NCI-H146 treated with DMSO at 0.1 percent for 48 hours (cell line): Measurements from ENCODE around the gene C15orf61.
A peak's percentile ranks its signal among the peaks of the same experiment; 100 is the strongest.

ENCODE experiments used
- DNase-seq: peaks from one replicate; lab custom pipeline; 2025; ENCODE audit not compliant: unreplicated experiment; lab: John Stamatoyannopoulos, UW

C15orf61 gene

DNA sequence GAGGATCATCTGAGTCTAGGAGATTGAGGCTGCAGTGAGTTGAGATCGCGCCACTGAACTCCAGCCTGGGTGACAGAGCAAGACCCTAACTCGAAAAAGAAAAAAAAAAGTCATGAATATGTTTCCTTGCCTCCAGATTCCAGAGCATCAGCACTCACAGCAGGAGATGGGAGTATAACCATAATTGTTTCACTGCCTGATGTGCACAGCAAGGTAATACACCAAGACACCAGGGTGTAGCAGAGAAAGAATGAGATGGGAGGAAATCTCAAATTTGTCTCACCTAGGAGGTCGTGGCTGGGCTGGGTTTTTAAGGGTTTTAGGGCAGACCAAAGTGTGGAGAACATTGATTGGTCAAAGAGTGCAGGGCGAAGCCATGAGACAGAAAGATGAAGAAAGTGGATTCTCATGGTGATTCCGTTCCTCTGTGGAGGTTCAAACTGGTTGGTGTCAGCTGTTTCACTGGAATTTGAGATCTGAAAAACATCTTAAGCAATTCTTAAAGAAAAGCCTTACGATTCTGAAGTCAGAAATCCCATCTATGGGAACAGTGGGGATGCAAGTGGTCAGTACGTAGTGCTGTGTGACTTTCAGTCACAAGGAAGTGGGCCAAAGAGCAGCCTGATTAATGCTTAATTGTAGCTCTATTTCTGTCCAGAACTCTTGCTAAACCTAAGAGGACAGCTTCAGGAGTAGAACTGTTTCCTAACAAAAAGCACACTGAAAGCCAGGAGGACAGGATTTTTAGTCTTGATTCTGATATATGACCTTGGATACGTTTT is 7.8 kb upstream of the C15orf61 start:
- DNase-seq = no peak

DNA sequence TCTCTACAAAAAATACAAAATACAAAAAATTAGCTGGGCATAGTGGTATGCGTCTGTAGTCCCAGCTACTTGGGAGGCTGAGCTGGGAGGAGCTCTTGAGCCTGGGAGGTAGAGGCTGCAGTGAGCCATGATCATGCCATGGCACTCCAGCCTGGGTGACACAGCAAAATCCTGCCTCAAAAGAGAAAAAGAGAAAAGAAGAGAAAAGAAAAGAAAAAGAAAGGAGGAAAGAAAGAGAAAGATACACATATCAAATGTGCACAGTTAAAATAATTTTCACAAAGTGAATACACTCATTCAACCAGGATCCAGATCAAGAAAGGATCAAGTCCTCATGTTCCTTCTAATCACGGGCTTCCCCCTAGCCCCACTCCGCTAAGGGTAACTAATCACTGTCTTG is 5.8 kb upstream of the C15orf61 start:
- no peak for DNase-seq

DNA sequence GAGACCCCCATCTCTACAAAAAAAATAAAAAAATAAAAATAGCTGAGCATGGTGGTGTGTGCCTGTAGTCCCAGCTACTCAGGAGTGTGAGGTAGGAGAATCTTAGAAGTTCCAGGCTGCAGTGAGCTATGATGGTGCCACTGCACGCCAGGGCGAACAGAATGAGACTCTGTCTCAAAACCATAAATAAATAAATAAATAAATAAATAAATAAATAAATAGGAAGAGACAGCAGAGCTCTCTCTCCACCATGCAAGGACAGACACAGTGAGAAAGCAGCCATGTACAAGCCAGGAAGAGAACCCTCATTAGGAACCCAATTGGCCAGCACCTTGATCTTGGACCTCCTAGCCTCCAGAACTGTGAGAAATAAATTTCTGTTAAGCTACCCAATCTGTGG is 5.4 kb upstream of the C15orf61 start:
- DNase-seq = no peak

DNA sequence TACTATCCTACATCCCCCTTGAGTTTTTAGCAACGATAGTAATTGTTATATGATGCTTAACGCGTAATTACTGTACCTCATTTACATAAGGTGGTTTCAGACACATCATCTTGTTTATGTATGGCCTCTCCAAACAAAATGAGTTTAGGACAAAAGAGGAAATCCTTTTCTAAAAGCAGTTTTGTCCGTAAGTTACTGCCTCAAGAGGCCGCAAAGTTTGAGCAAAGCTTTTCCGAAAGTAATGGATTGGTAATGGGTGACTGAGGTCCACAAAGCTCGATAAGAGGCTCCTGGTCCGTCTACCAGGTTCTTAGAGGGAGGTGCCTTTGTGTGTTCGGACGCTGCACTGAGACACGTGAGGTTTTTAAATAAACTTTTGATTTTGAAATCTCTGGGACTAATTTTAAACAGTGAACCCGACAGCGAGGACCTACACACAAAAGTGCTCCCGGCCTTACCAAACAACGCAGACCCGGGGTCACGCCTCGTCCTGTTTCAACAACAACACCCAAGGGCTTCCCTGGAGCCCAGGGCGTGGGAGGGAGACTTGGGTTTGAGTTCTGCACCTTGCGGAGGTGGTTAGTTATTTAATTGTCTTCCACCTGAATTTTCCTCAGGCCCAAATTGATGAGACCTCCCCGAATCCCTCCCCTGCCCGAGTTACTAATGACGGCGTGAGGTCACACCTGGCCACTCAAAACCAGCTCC is 456 bp upstream of the C15orf61 start:
- no peak for DNase-seq

DNA sequence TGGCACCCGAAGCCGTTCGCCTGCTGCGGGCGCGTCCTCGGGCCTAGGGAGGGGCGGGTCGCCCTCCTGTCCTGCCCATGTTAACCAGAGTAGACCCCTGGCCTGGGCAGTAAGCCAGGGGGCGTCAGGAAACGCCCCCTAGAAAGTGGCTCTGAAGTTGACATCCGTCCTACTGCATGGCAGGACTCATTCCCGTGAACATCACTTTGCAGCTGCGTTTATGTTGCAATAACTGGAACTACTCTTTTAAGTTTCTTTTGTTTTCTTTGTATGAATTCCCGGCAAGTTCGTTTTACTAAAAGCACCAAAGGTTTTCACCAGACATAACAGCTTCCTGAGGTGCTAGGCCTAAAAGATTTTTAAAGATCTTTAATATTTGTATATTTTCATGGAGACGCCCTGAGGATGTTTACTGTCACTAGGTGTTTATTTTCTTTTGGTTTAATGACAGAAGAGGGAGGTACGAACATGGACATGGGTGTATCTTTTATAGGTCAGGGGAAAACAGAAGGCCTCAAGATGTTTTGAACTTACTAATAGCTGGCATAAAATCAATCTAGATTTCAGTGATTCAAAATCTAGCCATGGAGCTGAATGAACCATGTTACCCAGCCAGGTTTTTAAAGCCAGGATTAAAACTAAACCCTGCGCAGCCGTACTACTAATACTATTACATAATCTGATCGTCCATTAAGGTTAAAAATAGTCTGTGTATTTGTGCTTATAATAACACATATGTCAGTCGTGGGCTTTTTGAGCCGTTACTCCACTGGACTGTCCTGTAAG is 1.0 kb downstream of the C15orf61 start:
- no peak for DNase-seq

DNA sequence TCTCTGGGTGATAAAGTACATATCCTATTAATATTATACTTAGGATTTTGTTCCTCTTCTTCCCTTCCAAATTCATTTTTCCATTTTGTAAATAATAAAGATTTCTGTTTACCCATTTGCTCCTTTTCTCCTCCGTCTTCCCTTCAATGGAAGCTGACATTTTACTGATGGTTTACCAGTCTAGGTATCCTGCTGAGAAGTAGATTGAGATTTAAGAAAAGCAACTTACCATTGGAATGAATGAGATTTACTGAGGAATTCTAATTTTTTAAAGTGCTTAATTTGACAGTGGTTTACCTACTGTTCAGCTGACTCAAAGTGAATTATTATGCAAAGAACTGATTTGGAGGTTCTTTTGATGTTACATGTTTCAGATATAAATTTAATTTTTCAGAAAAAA is 2.4 kb downstream of the C15orf61 start:
- DNase-seq = no peak

DNA sequence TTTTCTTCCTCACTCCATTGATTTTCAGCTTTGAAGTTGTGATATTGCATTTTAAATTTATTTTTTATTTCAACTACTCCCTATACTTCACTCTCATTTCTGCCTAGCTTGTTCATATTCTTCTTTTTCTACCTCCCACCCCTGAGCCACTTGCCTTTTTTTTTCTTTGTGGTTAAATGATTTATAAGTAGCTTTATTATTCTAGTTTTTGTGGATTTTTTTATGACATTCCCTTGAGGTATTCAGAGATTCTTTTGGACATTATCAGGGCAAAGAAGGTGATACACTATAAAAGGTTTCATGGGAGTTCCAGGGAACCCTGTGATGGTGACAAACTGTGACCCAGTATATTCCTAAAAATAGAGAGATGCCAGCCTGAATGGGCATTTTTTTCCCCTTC is 3.3 kb downstream of the C15orf61 start:
- no peak for DNase-seq

DNA sequence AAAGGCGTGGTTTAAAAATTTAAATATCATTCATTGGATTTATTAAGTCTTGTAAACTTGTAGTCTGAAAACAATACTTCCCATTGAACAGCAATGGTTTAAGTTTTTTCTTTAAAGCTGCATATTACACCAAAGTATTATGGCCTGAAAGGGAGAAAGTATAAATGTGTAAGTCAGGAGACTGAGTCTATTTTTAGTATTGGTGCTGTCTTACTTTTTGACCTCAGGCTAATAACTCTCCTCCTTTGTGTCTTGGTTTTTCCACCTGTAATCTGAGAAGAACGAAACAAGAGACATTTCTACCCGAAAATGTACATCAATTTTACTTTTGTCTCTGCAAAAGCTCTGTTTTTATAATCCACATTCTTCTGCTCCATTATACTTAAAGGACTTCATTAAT is 7.6 kb downstream of the C15orf61 start:
- DNase-seq = no peak

DNA sequence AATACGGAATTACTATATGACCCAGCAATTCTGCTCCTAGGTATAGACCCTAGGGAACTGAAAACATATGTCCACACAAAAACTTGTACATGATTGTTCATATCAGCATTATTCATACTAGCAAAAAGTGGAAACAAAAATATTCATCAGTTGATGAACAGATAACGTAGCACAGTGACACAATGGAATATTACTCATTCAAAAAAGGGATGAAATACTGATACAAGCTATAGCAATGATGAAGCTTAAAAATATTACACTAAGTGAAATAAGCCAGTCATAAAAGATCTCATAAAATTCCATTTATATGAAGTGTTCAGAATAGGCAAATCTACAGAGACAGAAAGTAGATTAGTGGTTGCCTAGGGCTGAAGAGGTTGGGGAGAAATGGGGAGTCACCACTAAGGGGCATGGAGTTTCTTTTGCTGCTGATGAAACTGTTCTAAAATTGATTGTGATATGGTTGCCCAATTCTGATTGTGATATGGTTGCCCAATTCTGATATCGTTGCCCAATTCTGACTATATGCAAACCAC is 10.5 kb downstream of the C15orf61 start:
- DNase-seq = no peak

DNA sequence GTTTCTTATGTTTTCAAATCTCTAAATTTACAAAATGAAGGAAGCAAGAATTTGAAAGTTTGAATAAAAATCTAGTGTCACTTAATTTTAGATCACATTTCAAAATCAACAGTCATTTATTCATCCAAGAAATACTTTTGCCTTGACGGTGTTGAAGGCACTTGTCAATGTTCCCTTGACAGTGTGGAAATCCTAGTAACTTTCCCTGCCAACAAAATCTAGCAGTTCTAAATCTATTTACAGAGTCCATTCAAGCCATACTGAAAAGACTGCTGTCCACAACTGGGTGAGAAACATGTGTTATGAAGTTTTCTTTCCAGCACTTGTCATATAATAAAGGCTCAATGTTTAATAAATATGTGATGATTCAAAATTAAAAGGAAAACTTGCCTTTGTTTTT is 12.9 kb downstream of the C15orf61 start:
- DNase-seq = no peak

DNA sequence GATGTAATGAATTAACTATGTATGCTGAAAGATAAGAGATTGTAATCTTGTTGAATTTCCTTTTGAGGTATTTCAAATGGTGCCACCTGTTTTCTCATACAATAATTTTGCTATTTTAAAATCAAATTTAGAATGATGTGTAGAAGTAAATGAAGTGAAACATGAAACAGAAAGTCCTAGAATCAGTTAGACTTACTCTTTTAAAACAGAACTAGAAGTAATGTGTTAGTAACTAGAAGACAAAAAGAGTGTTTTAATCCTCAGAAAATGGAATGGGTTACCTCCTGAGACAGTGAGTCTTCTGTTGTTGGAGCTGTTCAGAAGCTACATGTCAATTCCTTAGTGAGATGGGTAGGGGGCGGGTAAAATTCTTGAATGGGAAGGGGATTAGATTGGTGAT is 13.4 kb downstream of the C15orf61 start:
- DNase-seq = no peak

DNA sequence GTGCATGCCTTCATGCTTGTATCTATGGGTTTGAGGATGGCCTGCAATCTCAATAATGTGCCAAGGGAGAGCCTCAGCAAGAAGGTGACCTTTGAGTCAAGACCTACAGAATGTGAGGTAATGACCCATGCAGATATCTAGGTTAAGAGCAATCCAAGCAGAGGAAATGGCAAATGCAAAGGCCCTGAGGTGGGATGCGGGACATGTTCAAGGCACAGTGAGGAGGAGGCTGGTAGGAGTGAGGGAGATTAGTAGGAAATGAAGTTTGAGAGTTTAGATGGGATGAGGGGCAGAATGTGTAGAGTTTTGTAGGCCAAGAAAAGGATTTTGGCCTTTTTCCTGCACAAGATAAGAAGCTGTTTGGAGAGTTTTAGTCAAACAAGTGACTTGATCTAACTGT is 16.8 kb downstream of the C15orf61 start:
- no peak for DNase-seq

DNA sequence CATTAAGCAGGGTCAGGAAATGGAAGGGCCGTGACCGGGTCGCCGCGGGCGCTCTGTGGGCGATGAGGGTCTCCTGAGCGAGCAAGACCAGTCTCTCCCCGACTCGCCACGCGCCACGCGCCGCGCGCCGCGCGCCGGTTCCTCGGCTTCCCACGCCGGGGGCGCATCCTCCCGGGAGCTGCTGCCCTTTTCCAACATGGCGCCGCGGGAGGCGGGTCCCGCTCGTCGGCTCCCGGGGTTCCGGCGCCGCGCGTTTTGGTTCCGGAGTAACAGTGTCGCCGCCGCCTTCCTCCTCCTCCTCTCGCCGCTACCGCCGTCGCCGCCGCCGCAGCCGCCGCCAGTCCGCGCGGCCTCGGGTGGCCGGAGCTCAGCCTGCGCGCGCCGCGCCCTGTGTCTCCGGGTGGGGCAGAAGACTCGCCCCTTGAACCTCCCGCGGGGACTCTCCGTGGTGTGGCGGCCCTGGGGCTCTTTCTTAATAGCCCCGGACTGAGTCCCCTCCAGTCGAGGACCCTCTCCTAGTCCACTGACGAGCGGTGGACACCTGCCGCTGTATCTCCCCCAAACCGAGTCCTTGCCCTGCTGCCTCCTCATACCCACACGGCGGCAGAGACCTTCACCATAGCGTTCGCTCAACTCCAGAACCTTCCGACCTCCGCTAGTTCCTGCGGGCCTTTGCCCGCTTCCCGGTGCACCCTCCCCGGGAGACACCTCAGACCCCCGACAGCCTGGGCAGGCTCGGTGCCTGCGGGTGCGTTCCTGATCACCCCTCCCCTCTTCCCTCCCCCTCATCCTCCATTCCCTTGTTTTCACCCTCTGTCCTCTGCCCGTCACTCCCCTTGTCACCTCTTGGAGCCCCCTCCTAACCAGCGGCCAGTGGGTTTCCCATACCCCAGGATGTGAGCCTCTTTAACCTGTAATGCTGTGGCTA is 21.8 kb downstream of the C15orf61 start, which contains the start of gene MAP2K5:
TSS of gene MAP2K5 (plus strand) at position 284 of the 928 bp plus-strand sequence. CDS start at position 917, 633 bp downstream.
- DNase-seq = peak; percentile 24

DNA sequence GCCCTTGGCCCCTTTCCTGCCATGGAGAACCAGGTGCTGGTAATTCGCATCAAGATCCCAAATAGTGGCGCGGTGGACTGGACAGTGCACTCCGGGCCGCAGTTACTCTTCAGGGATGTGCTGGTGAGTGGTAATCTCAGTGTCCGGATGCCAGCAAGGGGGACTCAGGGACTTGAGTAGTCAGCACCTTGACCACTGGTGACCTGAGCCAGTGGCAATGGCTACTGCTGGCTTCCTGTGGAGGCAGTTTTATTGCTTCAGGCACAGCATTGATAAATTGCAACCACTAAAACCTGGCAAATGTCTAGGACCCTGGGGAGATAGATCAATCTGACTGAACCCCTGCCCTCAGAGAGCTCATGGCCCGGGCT is 22.4 kb downstream of the C15orf61 start:
- no peak for DNase-seq

DNA sequence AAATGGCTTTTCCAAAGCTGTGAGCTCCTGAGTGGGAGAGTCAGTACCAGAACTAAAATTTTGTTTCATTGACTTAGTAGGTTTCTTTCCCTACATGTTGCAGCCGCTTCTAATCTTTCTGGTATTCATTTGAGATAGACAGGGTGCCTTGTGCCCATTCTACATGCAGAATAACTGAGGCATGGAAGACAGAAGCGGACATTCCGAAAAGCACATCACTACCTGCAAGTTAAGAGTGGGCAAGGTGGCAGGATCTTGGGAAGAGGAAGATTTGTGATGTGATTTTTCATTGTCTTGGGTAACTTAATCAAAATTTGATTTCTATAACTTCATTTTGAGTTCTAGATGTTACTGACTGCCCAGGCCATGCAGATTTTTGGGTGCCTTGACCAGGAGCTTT is 23.5 kb downstream of the C15orf61 start:
- no peak for DNase-seq

DNA sequence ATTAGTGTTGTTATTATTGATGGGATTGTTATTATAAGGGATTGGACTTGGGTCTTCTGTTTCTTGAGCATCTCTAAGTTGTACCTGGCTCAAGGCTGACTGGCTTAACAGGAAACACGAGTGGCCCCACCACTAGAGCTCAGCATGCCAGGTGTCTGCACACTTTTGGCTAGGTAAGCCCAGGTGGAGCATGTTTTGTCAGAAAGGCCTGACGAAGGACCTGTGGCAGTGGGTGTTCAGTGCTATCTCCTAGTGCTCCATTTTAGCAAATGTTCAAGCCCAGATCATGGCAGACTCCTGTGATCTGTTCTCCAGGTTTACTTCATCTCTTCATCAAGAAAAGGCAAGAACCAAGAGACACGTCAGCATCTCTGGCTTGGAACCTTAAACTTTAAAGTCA is 24.9 kb downstream of the C15orf61 start:
- DNase-seq = no peak

DNA sequence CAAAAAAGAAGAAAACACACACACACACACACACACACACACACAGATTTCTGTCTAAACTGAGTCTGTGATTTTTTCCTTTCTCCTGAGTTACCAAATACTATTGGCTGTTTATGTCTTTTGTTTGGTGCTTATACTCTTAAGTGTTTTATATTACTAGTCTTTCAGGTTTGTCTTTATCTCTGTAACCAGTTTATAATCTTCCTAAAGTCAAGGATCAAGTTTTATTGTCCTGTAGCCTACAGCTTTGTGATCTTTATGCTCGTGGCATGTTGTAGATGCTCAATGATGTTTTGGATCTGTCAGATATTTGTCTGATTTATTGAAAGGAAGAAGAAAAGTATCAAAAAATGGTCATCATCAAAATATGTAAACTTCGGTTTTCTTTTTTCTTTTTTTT is 26.1 kb downstream of the C15orf61 start:
- DNase-seq = no peak

DNA sequence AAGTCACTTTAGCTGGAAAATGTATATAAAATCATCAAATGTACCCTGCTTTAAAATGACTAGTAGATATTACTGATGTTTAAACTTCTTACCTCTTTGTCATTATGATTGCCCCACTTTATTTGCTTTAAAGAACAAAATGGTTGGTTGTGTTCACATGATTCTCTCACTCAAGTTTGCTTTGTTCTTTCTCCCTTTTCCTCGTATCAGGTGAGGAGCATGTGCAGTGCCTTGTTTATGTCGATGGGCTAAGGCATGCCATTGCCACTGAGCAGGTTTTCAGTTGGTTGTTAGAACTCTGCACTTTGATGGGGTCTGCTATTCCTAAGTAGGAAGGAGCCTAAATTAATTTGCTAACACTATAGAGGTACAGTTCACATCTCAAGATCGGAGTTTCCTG is 26.9 kb downstream of the C15orf61 start:
- no peak for DNase-seq

DNA sequence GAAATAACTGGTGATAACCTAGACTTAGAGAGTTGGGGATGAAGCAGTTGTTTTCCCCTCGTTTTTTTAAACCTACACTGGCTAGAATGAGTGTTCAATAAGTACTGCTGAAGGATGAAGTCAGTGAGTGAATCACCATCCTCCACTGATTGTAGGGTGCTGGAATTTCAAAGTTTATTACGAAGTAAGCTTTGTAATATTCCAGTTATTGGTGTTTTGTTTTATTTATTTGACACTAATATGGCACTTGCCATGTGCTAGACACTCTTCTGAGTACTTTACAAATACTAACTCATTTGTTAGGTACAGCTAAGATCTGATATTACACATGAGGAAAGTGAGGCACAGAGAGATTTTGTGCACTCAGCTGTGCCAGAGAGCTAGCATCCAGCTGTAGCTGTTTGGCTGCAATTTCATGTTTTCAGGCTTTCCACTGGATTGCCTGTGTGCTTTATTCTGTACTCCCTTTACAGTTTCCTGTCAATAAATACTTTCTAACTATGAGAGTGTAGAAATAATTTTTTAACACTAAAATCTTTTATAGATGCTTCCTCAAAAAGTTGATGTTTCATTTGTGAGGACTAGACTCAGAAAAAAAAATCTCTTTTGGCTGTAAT is 27.4 kb downstream of the C15orf61 start:
- no peak for DNase-seq
